Posterior cingulate gyrus (tissue), 11 donors: ENCODE measurements around the gene DNALI1.
"Not testable (repeated sequence)": the region's sequence is repeated elsewhere in the genome, so short reads cannot be mapped to it uniquely, and the experiment has no call there.

Experiments
- DNase-seq, 10 donors: peaks; one replicate each; pipeline versions ENCODE4 v3.0.0 to v3.0.0-alpha.2; 2020 to 2021; ENCODE audit warnings: mixed read lengths in 3 of 10
- intact Hi-C: fragments of 100-400 bp; cut with DNase I; formaldehyde crosslinking; loops from one replicate; pipeline ENCODE4 v1.15.1; 2023

The DNALI1 gene

GRCh38 chr1:37556712-37557196 lies at the start of gene DNALI1:
Gene DNALI1 (plus strand): TSS chr1:37556940. CDS start chr1:37556995, 55 bp downstream.
- intact Hi-C loops = loop anchor here (1.0 kb wide), 1 partner anchor 39 kb away; the partner anchor contains the start of gene GNL2
- peak; percentile 66 to 98 (median 84) for DNase-seq

- intact Hi-C loops = no loop called here
These were observed 47.6 kb upstream of the DNALI1 start for GRCh38 chr1:37509181-37509580.

DNA sequence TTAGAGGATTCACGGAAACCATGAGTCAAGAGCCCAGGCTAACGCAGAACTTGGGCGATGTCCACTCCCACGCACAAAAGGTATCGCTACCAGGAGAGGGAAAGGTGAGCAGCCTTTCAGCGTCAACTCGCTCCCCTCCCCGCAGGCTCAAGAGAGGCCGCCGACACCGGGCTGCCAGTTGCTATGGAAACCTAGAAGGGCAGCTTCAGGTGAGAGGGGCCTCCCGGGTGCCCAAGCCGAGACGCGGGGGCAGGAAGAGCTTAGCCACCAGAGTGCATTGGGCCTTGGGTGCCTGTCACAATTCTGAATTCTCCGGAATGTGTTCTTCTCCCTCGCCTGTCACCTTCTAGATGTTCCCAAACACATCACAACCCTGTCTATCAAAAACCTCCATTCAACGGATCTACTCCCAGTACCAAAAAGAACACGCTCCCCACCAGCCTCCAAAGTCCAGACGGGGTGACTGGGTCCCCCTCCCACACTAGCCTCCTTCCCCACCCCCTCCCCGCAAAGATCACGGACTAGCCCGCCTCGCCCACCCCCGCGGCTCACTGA lies 42.9 kb upstream of the DNALI1 start:
- intact Hi-C loops = loop anchor here (2.0 kb wide), 1 partner anchor 41 kb away; the partner anchor contains the start of gene SNIP1
- peak in 8 of 10 donors; percentile 9 to 86 (median 28) for DNase-seq

More at GRCh38 chr1:37509181-37509580, 47.6 kb upstream of the DNALI1 start:
- no peak for DNase-seq

GRCh38 chr1:37514350-37515184 lies 42.2 kb upstream of the DNALI1 start, which contains the start of gene MEAF6:
Gene MEAF6 (minus strand): TSS chr1:37514766. CDS start chr1:37514746, 20 bp downstream.
- DNase-seq = peak; percentile 66 to 97 (median 75)
- intact Hi-C loops = loop anchor here (2.0 kb wide), 1 partner anchor 40 kb away; the partner anchor contains the start of gene SNIP1

DNA sequence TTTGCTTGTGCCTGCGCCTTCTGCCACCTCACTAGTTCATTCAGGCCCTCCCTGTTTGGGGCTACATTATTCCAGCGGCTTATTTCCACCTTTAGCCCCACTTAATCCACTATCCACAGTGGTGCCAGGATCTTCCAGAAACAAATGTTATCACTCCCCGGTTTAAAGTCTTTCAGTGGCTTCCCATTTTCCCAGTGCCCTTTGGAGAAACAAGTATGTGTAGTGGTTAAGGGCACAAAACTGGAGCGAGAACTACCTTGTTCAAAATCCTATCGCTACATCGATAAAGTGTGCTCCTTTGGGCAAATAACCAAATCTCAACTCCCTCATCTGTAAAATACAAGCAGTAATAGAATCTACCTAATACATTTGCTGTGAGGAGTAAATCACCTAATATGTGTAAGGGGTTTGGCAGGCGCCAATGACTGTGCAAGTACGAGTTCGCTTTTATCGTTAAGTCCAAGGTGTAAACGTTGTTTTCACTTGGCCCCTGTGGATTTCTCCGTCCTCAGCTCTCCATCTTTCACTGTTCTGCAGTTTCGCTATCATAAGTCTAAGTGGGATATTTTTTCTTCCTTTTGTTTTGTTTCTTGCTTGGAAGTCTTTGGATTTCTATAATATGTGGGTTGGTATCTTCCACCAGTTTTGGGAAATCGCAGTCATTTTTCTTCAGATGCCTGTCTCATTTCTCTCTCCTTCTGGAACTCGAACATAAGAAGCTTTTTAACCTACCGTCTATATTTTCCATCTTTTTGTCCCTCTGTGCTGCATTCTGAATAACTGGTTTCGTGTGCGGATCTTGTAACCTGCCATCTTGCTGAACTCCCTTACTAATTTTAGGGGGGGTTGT lies 41.3 kb upstream of the DNALI1 start:
- DNase-seq = no peak
- intact Hi-C loops = loop anchor here (2.0 kb wide), 1 partner anchor 39 kb away; the partner anchor contains the start of gene SNIP1

DNA sequence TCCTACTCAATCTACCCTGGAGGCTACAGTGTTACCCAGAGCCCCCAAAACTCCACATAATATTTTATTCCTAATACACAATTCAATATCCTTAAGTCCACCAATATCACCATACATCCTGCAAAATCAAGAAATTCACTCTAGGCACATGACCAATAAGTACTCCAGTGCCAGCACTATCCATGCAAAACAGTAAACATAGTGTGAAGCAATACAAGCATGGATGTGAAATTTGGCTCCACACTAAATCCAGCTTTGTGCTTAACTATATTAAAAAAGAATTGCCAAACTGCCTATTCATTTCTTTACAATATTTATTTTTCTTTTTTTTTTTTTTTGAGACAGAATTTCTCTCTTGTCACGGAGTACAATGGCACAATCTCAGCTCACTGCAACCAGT lies 39.2 kb upstream of the DNALI1 start:
- DNase-seq = no peak
- intact Hi-C loops = no loop called here

DNA sequence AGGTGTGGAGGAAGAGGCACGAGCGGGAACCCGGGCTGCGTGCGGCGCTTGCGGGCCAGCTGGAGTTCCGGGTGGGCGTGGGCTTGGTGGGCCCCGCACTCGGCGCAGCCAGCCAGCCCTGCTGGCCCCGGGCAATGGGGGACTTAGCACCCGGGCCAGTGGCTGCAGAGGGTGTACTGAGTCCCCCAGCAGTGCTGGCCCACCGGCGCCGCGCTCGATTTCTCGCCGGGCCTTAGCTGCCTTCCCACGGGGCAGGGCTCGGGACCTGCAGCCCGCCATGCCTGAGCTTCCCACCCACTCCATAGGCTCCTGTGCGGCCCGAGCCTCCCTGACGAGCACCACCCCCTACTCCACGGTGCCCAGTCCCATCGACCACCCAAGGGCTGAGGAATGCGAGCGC lies 38.5 kb upstream of the DNALI1 start:
- DNase-seq, intact Hi-C loops: not testable (repeated sequence)

- DNase-seq, intact Hi-C loops: not testable (repeated sequence)
These were observed 37.8 kb upstream of the DNALI1 start for GRCh38 chr1:37518929-37519328.

DNA sequence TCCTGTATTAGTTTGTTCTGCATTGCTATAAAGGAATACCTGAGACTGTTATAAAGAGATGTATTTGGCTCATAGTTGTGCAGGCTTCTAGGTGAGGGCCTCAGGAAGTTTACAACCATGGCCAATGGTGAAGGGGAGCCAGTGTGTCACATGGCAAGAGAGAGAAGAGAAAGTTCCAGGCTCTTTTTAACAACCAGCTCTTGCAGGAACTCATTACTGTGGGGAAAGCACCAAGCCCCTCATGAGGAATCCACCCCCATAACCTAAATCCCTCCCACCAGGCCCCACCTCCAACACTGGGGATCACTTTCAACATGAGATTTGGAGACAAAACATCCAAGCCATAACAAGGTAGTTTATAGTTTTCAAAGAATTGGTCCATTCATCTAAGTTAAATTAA lies 37.1 kb upstream of the DNALI1 start:
- intact Hi-C loops = no loop called here
- DNase-seq = no peak

DNA sequence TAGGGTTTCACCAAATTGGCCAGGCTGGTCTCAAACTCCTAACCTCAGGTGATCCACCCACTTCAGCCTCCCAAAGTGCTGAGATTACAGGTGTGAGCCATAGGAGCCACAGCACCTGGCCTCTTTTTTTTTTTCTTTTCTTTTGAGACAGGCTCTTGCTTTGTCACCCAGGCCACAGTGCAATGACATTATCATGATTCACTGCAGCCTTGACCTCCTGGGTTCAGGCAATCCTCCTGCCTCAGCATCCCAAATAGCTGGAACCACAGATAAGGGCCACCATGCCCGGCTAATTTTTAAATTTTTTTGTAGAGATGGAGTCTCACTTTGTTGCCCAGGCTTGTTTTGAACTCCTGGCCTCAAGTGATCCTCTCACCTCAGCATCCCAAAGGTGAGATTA lies 26.9 kb upstream of the DNALI1 start:
- intact Hi-C loops, DNase-seq: not testable (repeated sequence)

DNA sequence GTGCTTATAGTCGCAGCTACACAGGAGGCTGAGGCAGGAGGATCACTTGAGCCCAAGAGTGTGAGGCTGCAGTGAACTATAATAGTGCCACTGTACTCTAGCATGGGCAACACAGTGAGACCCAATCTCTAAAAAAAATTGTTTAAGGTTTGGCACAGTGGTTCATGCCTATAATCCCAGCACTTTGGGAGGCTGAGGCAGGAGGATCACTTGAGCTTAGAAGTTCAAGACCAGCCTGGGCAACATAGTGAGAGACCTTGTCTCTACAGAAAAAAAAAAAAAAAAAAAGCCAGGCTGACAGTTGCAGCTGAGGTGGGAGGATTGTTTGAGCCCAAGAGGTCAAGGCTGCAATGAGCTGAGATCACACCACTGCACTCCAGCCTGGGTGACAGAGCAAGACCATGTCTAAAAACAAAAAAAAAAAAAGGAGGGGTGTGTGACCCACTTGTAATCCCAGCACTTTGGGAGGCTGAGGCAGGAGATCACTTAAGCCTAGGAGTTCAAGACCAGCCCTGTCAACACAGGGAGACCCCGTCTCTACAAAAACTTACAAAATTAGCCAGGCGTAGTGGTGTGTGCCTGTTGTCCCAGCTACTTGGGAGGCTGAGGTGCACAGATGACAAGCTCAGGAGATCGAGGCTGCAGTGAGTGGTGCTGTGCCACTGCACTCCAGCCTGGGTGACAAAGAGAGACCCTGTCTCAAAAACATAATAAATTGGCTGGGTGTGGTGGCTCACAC lies 24.2 kb upstream of the DNALI1 start:
- intact Hi-C loops, DNase-seq: not testable (repeated sequence)

DNA sequence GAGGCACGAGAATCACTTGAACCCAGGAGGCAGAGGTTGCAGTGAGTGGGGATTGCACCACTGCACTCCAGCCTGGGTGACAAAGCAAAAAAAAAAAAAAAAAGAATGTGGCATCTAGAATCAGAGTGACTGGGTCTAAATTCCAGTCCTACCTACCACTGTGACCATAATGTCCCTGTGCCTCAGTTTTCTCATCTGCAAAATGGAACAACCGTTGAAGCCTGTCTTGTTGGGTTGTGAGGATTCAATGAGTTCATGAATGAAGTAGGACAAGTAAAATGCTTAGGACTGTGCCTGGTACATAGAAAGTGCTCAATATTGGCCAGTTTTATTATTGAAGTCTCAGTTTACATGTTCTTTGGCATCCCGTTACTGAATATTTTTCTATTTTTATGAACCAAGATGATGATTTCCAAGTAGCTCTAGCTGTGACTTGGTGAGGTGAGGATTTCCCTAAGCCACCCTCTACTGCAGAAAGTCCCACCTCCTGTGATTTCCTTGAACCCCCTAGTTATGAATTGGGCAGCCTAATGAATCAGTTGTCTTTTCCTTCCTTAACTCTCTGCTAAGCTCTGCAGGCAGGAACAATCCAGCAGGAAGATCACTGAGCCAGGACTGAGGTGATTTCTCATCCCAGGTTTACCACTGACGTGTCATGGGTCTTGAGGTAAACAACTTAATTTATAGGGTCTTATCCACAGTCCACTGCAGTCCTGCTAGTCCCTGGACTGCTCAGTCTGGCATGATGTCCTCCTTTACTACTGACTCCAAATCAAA lies 23.2 kb upstream of the DNALI1 start:
- no peak for DNase-seq
- intact Hi-C loops = no loop called here

DNA sequence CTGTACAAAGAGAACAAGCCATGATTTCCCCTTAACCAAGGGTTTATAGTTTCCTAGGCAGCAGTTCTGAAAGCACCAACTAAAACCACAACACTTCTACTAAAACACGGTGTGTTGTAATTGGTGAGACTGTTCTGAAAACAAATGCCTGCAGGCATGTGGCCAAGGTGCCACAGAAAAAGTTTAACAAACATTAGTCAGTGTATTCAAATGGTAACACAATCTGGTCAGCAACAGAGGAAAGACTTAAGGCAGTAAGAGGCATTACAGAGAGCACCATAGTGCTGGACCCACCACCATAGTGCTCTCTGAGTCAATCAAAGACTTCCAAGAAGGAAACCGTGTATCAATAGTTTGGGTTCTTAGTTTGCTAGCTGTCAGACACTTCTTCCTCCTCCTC lies 19.4 kb upstream of the DNALI1 start:
- intact Hi-C loops = no loop called here
- DNase-seq = no peak

GRCh38 chr1:37539154-37539553 lies 17.6 kb upstream of the DNALI1 start:
- intact Hi-C loops, DNase-seq: not testable (repeated sequence)

DNA sequence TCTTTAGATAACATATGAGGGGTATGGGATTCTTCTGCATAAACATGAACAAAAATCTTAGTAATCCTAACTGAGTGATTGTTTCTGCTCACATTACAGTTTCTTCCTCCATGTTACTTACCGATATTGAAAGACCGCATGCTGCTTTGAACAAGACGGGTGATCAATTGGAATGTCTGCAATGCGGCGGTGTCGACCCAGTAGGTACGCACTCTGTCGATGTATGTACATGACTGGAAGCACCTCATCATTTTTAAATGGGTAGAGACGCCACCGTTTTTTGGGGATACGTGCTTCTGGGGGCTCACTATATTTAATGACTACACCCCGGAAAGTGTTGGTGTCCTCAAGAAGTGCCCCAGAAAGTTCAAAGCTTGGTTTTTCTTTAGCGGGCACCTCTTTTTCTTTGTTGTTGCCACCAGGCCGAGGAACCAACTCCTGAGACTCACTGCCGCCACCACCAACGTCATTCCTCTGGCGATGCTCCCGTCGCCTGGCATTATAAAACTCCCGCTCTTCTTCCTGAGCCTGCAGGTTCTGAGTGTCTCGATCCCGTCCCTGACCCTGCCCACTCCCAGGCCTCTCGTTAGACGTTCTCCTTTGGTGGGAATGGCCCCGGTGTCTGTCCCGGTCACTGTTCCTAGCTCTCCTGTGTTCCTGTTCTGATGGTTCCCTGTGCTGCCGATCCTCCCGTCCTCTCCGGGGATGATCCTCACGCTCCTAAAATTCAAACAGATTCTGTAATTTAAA lies 16.5 kb upstream of the DNALI1 start:
- intact Hi-C loops = no loop called here
- DNase-seq = no peak

DNA sequence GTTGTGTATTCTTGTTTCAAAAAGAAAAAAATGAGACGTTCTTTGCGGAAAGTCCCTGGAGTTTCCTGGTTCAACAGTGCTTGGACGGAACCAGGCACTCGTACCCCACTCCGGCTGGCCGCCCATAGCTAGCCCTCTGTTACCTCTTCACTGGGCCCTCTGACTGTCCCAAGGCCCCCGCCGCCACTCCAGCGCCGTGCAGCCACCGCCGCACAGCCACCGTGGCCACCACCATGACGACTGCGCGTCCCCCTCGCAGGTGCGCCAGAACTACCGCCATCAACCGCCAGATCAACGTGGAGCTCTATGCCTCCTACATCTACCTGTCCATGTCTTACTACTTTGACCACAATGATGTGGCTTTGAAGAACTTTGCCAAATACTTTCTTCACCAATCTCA lies 12.2 kb upstream of the DNALI1 start:
- intact Hi-C loops = no loop called here
- DNase-seq = no peak

DNA sequence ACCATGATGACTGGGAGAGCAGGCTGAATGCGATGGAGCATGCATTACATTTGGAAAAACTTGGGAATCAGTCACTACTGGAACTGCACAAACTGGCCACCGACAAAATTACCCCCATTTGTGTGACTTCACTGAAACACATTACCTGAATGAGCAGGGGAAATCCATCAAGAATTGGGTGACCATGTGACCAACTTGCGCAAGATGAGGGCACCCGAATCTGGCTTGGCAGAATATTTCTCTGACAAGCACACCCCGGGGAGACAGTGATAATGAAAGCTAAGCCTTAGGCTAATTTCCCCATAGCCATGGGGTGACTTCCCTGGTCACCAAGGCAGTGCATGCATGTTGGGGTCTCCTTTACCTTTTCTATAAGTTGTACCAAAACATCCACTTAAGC lies 11.7 kb upstream of the DNALI1 start:
- DNase-seq = no peak
- intact Hi-C loops = no loop called here

DNA sequence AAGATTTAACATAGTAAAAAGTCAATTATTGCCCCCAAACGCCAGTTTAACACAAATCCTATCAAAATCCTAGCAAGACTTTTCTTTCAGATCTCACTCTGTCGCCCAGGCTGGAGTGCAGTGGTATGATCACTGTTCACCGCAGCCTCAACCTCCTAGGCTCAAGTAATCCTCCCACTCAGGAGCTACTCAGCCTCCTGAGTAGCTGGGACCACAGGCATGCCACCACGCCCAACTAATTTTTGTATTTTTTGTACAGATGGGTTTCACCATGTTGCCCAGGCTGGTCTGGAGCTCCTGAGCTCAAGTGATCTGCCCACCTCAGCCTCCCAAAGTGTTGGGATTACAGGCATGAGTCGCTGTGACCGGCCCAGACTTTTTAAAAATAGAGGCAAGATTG lies 7.4 kb upstream of the DNALI1 start:
- no peak for DNase-seq
- intact Hi-C loops = no loop called here
